T-helper 1 cell treated with Interleukin-12 subunit alpha and Interleukin-12 subunit beta and Interleukin-4 antibody, amounts not matched to agents 30 ng/mL and 1 ng/mL, for 36 hours (primary cell): ENCODE data around the gene VAMP2. TPM values are rescaled to one million over a fixed set of nuclear protein-coding genes. Genes with fewer than 3 reads are reported as not detected.

Experiments
- intact Hi-C: fragments of 100-400 bp; cut with micrococcal nuclease; formaldehyde crosslinking; loops from one replicate; pipeline ENCODE4 v1.15.1; 2024
- total RNA-seq: library from RNA; stranded (reverse); gene quantifications from 2 replicates; pipeline ENCODE4 v1.2.3, GENCODE V29; 2022

Gene VAMP2
- total RNA-seq, 1 donor from 2014 or later = 80.1 TPM

GRCh38 chr17:8146381-8147140 is 16.2 kb downstream of the VAMP2 start:
- intact Hi-C loops = no loop called here

DNA sequence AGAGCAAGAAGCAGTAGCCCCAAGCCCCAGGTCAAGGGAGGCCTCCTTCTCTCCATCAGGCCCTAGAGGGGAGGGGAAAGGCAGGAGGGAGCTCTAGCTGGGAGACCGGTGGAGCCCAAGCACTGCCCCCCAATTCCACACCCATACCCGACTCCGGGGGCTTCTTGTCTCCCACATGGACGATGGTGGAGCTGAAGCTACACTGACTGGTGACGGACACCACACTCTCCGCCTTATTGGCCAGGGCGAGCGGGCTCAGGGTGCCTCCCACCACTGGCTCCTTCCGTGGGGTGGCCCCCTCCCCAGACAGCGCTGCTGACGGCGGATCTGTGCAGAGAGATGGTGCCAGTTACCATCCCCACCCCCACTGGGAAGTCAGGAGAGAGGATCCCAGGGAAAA is 16.9 kb downstream of the VAMP2 start:
- intact Hi-C loops = no loop called here

- intact Hi-C loops = no loop called here
Measured at GRCh38 chr17:8144401-8145231, 18.1 kb downstream of the VAMP2 start.

DNA sequence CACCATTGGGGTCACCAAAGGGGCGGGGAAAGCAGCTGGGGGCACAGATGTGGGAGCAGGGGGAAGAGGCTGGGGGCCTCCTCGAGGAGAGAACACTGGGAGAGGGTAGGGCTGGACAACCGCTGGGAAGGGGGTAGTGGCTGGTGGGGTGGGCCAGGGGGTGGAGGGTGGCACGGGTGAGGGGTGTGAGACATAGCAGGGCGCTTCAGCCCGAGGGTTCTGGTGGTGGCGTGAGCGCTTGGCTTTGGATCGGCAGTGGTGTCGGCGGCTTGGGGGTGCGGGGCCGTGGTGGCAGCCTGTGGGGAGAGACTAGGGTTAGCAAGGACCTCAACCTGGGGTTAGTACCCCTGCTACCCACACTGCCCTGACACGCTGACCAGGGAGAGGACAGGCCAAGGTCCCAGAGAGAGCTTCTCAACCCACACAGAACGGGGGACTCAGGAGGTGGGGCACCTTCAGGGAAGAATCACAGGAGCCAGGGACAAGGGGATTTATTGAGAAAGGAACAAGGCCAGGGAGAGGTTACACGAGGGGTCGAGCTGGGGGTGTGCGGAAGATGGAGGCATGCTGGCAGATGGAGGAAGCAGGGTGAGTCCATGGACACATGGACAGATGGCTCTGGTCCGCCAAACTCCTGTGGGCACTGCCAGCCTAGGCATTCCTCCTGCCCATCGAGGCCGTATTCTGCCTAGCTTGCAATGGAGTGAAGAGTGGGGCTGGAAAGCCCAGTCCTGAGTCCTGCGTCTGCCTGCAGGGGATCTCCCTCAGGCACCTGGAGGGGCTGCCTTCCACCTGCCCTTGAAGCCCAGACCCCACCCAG is 19.0 kb downstream of the VAMP2 start:
- intact Hi-C loops = no loop called here

DNA sequence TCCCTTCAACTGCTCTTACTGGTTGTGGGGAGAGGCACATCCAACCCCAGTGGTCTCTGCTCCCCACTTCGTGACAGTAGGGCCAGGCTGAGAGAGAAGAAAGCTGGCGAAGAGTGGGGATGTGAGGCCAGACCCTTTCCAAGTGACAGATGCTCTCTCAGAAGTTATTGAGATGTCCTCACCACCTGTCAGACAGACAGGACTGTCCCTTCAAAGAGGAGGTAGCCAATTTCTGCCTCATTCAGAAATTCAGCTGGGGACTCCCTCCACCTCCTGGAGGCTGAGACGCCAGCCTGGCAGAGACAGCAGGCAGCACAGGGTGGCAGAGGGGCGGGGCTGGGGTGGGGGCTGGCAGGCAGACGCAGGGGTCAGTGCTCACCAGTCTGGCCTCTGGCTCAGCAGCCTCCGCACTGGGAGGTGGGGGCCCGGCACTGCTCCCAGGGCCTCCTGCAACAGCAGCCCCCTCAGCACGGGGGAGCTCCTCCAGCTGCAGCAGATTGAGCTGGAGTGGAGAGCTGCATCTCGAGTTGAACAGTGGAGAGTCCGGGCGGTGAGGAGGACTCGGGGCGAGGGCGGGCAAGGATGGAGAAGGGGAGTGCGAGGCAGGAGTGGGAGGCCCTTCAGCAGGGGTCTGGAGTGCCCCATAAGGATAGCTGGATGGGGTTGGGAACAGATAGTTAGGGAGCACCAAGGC is 19.7 kb downstream of the VAMP2 start:
- intact Hi-C loops = no loop called here

GRCh38 chr17:8142158-8142886 is 20.4 kb downstream of the VAMP2 start:
- intact Hi-C loops = no loop called here

DNA sequence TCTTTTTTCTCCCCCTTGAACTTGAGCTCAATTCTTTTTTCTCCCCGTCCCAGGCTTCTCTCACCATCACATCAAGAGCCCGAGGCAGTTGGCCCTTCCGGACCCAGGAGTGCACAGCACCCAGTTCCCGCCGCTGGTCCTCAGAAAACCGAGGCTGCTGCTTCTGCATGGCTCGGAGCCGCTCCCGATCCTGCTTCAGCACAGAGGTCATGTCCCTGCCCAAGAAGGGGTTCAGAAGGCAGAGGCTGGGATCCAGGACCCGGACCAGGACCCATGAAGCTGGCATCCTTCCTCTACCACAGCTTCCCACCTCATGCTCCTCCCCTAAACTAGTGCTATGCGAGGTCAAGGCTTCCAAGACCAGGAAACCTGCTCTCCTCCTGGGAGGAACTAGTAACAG is 21.0 kb downstream of the VAMP2 start:
- intact Hi-C loops = no loop called here

DNA sequence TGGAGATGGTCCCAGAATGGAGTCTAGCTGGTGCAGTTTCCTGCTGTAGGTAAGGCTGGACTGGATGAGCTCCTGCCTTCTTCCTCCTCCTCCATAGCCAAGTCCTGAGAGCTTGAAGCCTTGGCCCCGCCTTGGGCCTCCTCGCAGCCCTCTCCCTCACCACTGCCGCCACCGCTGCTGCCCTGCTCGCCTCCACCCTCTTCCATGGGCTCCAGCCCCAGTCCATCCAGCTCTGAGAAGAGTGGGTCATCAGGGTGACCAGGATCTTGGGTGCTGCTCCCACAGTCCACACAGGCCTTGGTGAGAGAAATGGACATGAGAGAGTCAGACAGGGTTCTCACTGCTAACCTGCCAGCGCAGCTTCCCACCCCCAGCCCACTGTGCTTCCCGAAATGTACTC is 21.7 kb downstream of the VAMP2 start:
- intact Hi-C loops = no loop called here

DNA sequence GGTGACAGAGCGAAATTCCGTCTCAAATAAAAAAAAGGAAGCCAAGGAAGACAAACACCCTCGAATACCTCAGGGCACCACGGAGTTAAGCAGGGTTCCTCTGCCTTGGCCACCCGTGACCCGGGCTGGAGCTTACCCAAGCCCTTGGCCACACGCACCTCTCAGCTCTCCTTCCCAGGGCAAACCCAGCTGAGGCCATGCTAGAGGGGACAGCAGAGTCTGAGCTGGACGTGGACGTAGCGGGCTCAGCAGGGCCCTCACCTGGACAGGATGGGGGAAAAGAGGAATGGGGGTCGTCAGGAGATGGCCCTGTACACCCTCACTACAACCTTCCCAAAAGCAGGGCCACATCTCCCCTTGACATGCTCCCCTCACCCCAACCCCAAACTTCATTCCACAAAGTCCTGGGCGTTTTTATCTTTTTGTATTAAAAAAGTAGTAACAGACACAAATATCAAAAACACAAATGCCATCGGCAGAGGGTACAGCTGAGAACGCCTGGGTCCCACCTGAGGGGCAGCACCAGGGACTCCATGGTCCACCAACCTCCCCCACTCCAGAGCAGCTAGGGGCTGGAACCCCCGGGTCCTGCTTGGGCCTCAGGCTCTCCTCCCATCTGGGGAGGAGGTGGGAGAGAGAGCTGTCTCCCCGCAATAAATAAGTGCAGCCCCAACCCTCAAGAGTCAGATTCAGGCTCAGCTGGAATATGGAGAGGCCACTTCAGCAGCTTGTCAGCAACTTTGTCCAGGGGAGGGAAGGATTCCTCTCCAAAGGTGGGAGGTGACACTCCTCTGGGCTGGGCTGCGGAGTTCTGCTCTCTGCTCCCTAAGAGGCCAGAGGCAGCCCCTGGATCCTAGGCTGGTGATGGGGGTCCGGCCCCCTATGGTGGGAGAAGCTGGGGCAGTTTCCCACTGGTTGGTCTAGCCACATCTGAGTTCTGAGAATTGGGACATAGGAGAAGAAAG is 22.4 kb downstream of the VAMP2 start:
- intact Hi-C loops = no loop called here

DNA sequence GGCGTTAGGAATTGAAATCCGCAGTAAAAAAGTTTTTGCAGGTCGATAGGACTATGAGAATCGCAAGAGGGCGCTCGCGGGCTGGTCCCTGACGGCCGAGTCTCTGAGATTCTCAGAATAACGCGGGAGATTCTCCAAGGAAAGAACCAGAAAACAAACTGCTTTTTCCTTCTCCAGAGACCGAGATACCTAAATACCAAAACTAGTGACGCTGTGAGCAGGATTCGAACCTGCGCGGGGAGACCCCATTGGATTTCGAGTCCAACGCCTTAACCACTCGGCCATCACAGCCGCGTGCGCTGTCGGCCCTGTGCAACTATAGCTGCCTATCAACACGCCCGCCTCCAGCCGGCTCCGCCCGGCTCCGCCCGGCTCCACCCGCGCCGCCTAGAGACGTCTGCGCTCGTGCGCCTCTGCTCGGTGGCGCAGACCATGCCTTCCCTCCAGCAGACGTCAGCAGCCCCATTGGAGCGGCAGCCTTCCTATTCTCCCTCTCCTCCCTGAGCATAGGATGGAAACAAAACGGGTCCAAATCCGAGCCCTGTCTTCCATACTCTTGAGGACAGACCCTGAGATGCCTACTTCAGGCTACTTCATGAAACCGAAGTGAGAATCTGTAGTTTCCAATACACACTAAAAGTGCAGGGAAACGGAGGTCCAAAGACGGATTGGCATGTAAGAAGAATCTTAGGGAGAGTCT is 23.9 kb downstream of the VAMP2 start:
- intact Hi-C loops = loop anchor here (1.0 kb wide), 11 partner anchors 12 to 161 kb away; partner anchors contain the start of genes PFAS and SLC25A35

- intact Hi-C loops = loop anchor here (1.0 kb wide), 7 partner anchors 13 to 162 kb away; no protein-coding TSS in a partner anchor
Measured at GRCh38 chr17:8138374-8138671, 24.4 kb downstream of the VAMP2 start.

DNA sequence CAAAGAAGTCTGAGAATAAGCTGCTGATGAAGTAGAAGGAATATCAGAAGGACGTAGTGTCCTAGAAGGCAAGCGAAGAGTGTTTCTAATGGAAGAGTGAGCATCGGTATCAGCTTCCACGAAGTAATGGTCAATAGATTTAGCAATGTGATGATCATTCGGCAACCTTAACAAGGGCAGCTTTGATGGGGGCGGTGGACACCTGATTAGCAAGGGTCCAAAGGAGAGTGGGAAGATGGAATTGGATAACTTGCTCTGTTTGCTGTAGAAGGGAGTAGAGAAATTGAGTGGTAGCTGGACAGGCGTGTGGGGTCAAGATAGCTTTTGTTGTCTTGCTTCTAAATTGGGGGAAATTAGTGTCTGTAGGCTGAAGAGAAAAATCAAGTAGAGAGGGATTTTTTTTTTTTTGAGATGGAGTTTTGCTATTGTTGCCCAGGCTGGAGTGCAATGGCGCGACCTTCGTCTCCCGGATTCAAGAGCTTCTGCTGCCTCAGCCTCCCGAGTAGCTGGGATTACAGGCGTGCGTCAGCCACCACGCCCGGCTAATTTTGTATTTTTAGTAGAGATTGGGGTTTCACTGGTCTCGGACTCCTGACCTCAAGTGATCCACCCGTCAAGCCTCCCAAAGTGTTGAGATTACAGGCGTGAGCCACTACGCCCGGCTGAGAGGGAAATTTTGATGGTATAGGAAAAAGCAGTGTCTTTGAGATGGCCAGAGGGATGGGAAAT is 24.9 kb downstream of the VAMP2 start:
- intact Hi-C loops = loop anchor here (1.0 kb wide), 7 partner anchors 13 to 162 kb away; no protein-coding TSS in a partner anchor

GRCh38 chr17:8133941-8134340 is 28.8 kb downstream of the VAMP2 start:
- intact Hi-C loops = no loop called here

DNA sequence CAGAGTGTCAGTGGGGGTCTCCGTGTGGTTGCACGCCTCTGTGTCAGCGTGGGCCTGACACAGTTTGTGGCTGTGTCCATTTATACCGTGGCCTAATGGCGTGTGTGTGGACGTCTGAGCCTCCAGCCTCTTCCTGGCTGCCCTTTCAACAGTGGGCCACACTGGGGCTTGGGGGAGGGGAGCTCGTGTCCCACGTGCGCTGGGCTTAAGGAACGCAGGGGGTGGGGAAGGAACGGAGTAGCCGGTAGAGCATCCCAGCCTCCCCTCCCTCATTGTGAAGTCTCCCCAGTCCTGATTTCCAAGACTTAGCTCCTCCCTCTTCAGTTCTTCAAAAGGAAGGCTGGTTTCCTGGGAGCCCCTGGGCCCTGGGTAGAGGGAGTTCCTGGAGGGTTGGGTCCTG is 29.3 kb downstream of the VAMP2 start:
- intact Hi-C loops = no loop called here

- intact Hi-C loops = no loop called here
Measured at GRCh38 chr17:8131844-8132441, 30.8 kb downstream of the VAMP2 start.

GRCh38 chr17:8128125-8128784 is 34.5 kb downstream of the VAMP2 start:
- intact Hi-C loops = loop anchor here (10.0 kb wide), 1 partner anchor 617 kb away; the partner anchor contains the start of gene CCDC42
